ENCODE measurements around the gene RGS10. TPM values are rescaled to one million over a fixed set of nuclear protein-coding genes. Genes with fewer than 3 reads are reported as not detected.

Gene RGS10
- total RNA-seq, 4 donors from 2014 or later: 15.8 to 64.9 (median 30.9) TPM

- TF ChIP-seq, protein P1, sequence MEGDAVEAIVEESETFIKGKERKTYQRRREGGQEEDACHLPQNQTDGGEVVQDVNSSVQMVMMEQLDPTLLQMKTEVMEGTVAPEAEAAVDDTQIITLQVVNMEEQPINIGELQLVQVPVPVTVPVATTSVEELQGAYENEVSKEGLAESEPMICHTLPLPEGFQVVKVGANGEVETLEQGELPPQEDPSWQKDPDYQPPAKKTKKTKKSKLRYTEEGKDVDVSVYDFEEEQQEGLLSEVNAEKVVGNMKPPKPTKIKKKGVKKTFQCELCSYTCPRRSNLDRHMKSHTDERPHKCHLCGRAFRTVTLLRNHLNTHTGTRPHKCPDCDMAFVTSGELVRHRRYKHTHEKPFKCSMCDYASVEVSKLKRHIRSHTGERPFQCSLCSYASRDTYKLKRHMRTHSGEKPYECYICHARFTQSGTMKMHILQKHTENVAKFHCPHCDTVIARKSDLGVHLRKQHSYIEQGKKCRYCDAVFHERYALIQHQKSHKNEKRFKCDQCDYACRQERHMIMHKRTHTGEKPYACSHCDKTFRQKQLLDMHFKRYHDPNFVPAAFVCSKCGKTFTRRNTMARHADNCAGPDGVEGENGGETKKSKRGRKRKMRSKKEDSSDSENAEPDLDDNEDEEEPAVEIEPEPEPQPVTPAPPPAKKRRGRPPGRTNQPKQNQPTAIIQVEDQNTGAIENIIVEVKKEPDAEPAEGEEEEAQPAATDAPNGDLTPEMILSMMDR (IDR thresholded peaks at IDR 0.05; ENCODE audit: low read depth): no peak
These were observed 79.7 kb downstream of the RGS10 start for GRCh38 chr10:119462773-119463172.

GRCh38 chr10:119461923-119462322 is 80.6 kb downstream of the RGS10 start:
- TF ChIP-seq, protein P1 (IDR thresholded peaks at IDR 0.05; ENCODE audit: low read depth): no peak

GRCh38 chr10:119461380-119461779 is 81.1 kb downstream of the RGS10 start:
- TF ChIP-seq, protein P1 (IDR thresholded peaks at IDR 0.05; ENCODE audit: low read depth): no peak

GRCh38 chr10:119460369-119461195 is 81.9 kb downstream of the RGS10 start:
- TF ChIP-seq, protein P1 (IDR thresholded peaks at IDR 0.05; ENCODE audit: low read depth): no peak

DNA sequence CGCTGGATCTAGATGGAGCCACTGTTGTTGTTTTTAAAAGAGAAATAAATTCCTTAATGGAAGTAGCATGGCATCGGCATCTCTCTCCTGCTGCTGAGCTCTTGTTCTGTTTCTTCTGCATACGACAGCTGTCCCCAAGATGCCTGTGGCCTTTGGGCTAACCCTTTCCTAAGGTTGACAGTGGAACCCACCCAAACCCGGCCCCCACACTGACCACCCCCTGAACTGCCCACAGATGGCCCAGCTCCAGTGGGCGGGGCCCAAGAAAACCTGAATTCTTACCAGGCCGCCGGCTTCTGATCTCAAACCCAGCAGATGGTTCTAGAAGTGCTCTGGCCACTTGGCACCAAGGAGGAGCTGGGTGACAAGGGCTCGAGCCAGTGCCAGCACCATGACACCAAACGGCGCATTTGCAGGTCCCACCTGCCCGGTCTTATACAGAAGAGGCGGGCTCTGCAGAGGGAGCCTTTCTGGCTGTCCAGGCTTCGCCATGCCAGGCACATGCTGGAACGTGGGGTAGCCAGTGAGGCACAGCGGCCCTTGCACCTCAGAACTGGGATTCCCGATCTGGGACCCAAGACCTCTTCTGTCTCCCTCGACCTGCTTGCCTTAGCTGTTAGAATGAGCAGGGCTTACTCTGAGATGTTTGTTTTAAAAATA is 82.7 kb downstream of the RGS10 start:
- TF ChIP-seq, protein P1 (IDR thresholded peaks at IDR 0.05; ENCODE audit: low read depth): no peak

DNA sequence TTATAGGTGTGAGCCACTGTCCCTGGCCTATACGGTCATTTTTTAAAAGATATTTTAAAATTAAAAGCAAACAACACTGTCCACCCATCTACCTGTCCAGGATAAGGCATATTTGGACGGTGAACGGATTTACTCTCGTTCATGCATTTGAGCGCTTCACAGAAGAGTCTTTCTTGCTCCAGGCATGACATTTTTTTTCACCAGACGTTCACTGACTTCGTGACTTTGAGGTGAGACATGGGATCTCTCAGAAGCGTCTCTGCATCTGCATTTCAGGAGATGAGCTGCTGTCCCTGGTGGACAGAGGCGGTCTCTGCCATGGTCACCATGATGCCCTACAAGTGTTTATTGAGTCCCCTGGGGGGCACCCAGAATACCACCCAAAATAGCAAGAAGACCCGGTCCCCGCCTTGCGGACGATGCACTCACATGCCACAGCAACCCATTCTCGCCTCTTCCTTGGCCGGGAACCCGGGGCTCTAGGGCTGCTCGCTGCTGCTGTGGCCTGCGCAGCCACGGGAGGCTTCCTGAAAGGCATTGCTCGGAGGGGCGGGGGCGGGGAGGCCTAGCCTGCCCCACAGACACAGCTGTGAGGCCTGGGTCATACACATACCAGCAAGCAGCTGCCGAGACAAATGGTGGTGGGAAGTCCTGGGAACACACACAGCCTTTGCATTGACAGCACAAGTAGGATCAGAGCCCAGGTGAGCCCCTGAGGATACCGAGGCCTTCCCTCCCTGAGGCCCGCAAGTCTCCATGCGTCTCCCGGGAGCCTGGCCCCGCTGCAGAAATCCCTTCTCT is 84.4 kb downstream of the RGS10 start:
- TF ChIP-seq, protein P1 (IDR thresholded peaks at IDR 0.05; ENCODE audit: low read depth): no peak

- TF ChIP-seq, protein P1 (IDR thresholded peaks at IDR 0.05; ENCODE audit: low read depth): no peak
These were observed 86.1 kb downstream of the RGS10 start for GRCh38 chr10:119456435-119456810.

Data from subcutaneous adipose tissue (tissue), 4 donors.